ENCODE results near the gene IL17REL.

IL17REL gene

DNA sequence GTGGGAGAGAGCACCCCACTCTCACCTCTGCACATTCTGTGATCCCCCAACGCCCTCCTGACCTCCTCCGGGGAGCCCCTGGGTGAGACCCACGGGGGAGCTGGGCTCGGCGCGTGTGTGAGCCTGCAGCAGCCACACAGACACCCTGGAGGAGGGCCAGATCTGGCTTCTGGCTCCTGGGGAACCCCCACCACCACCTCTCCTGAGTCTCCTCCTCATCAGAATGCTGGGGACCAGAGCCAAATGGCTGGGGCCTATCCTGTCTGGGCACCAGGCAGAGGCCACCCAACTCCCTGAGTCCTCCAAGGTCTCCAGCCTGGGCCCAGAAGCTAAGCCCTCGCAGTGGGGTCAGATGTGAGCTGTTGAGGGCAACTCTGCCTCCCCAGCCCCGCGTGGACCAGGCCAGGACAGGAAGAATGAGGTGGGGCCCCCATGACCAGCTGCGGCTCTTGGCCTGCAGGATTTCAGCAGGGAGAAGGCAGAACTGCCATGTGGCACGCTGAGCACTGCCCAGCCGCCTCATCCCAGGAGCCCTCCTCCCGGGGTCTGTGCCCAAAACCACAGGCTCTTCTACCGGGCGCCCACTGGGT lies 57.5 kb downstream of the IL17REL start:
- no peak for DNase-seq

DNA sequence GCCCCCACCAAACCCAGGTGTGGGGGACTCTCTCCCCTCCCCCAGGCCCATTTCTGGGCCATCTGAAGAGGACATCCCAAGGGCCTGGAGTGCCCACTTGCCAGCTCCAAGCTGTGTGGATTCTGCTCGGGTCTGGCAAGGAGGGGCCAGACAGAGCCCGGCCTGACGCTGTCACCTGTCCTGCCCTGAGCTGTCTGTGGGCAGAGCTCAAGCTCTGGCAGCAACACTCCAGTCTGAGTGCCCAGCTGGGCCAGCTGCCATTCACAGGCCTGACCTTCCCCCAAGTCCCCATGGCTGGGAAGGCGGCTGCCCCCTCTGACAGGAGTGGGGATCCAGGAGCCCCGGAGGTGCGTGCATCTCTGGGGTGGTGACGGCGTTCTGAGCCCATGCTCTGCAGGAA lies 58.2 kb downstream of the IL17REL start:
- DNase-seq, result no peak

DNA sequence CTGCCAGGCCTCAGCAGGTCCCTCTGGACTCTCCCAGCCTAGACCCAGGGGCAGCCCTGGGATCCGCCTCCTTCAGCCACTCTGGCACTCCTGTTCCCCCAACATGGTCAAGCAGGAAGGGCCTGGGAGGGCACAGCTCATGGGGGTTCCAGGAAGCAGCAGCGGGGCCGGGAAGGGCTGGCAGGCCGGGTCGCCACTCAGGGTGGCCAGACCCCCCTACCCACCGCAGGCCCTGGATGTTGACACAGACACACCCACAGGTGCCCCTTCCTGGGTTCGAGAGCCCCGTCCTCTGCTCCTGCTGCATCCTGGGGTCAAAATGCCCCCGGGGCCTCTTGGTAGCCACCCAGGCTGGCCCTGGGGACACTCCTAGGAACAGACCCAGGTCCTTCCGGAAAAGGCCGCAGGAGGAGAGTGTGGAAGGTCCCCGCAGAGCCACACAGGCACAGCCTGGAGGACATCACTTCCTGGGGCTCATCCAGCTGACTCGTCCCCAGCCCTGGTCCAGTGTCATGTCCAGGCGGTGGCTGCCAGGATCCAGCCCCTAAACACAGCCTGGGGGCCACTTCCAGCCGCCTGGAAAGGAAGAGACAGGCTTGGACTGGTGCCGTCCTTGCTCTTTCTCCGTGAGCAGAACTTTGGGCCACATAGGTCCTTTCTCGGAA lies 58.8 kb downstream of the IL17REL start:
- no peak for DNase-seq

DNA sequence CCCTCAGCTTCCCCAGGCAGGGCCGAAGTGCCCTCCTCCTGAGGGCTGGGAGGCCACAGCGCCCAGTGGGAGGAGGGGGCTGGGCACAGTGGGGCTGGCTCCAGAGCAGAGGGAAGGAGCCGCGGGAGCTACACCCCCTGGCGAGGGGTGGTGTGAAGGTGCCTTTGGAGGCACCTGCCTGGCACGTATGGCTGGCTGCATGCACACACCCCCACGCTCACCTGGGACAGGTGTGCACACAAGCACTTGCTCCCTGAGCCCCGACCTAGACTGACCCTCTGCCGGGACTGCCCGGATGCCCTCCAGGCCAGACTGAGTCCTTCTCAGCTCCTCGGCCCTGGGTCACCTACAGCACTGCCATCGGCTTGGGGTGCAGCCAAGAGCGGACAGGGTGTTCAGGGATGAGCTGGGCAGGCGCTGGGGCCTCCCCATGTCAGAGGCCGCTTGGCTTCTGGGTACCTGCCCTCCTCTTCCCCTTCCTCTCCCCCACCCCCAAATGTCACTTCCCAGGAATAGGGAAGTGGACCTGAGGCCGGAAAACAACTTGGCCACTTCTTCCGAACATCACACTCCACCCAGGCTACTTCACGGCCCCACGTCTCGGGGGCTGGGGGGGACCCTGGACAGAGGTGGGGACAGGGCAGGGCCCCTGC lies 59.4 kb downstream of the IL17REL start:
- no peak for DNase-seq

DNA sequence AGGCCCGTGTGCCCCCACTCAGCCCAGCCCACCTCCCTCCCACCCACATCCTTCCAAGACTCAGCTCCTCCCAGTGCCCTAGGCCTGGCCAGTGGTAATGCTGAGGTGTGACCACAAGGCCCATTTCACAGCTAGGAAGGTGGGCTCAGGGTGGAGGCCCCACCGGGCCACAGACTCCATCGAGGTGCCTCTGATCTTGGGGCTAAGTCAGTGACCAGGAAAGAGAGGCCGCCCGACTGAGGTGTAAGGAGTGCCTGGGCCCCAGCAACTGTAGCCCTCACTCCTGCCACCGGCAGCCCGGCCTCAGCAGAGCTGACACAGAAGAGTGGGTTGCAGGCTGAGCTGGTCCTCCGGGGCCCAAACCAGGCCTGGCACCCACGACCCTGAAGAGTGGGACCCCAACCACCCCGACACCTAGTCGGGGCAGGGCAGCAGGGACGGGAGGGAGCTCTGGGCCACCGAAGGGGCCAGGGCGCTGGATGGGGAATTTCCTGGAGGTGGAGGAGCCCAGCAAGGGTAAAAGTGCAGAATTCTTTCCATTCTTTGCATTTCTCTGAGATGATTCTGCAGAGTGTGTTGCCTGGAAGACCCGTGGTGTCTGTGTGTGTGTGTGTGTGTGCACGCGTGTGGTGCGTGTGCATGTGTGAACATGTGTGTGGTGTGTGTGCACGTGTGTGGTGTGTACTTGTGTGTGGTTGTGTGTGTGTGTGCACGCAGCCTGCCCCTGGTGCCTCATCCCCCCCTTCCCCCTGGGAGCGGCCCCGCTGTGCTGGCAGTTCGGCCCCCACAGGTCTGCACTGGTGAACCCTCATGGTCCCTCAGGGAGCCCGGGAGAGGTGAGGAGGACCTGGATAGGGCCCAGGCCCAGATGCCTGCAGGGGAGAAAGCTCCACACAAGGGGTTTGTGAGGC lies 60.3 kb downstream of the IL17REL start:
- no peak for DNase-seq

GRCh38 chr22:49951678-49951985 lies 60.9 kb downstream of the IL17REL start:
- no peak for DNase-seq

- no peak for DNase-seq
These were observed 61.4 kb downstream of the IL17REL start for GRCh38 chr22:49951000-49951677.

GRCh38 chr22:49950396-49950994 lies 62.1 kb downstream of the IL17REL start:
- no peak for DNase-seq

DNA sequence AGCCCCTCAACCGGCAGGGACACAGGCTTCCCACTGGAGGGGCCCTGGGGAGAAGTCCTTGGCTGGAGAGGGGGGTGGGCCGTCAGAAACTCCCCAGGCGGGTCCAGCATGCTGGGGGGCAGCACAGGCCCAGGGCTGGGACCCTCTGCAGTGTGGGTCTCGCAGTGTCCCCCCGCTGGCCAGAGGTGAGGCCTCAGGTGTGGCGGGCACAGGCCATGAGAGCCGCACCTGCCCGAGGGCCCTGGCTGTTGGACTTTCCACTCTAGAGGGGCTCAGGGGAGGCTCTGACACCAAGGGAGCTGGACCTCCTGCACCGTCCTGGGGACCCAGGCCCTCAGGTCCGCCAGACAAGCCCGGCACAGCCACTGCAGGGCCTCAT lies 62.7 kb downstream of the IL17REL start:
- no peak for DNase-seq

GRCh38 chr22:49948958-49949913 lies 63.3 kb downstream of the IL17REL start:
- DNase-seq, result no peak

GRCh38 chr22:49948116-49948957 lies 64.2 kb downstream of the IL17REL start:
- no peak for DNase-seq

DNA sequence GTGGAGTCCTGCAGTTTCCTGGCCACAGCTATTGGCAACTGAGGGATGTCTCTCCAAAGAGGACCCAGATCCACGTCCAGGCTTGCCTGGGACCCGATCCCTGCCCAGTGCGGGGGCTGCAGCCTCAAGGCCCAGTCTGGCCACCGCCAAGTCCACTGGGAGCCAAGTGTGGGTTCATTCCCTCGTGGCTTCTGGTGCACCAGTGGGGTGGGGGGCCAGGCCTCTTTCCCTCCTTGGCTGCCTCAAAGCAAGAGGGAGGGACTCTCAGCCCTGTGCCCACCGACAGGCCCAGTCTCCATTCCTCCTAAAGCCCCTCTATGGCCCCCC lies 65.3 kb downstream of the IL17REL start:
- no peak for DNase-seq

DNA sequence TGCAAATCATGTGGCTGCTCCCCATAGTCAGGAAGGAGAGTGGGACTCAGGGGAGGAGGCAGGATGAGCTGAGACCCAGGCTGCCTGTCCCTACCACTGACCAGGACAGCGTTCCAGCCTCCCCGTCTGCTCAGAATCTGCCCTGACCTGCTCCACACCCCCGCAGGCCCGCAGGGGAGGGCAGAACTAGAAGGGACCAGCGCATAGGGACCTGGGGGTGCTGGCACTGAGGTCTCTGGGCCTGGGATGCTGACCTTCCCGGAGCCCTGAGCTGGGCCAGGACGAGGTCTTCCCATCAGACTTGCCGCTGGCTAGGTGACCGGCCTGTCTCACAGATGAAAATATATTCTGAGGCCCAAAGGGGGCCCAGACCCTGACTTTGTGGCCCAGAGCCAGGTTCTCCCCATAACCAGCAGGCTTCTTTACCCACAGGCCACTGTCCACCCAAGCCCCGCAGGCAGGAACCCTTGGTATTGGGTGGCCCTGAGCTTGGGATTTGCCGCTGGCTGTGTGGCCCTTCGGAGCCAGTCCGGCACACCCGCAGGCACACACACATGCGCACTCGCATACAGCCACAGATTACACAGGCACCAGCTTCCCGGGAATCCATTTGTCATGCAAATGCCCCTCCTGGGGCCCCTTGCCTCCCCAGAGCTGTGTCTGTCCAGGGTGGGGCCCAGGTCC lies 65.8 kb downstream of the IL17REL start:
- no peak for DNase-seq

DNA sequence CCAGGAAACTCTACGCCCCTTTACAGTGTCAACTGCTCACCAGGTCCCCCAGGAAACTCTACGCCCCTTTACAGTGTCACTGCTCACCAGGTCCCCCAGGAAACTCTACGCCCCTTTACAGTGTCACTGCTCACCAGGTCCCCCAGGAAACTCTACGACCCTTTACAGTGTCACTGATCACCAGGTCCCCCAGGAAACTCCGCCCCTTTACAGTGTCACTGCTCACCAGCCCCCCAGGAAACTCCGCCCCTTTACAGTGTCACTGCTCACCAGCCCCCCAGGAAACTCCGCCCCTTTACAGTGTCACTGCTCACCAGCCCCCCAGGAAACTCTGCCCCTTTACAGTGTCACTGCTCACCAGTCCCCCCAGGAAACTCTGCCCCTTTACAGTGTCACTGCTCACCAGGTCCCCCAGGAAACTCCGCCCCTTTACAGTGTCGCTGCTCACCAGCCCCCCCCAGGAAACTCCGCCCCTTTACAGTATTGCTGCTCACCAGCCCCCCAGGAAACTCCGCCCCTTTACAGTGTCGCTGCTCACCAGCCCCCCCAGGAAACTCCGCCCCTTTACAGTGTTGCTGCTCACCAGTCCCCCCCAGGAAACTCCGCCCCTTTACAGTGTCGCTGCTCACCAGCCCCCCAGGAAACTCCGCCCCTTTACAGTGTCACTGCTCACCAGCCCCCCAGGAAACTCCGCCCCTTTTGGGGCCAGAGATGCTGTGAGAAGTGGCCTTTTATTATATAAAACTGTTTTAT lies 67.3 kb downstream of the IL17REL start:
- peak; percentile 70 for DNase-seq

Data from hematopoietic multipotent progenitor cell treated with erythropoietin and hydrocortisone succinate and interleukin-3 and kit ligand, for 6 days (in vitro differentiated cells).